K562 (cell line): ENCODE data around the gene RAB26. TPM values are rescaled to one million over a fixed set of nuclear protein-coding genes. Genes with fewer than 3 reads are reported as not detected.

Experiments
- BRD4 ChIP-seq: fragments of 200-600 bp; sonication (generic); IDR thresholded peaks from 2 replicates; pipeline ENCODE4 v1.6.1; 2017; ENCODE audit warnings: inconsistent platforms
- E2F5 ChIP-seq: sonication (generic); formaldehyde crosslinking; IDR thresholded peaks from 2 replicates; pipeline ENCODE4 v1.8.0; 2022; ENCODE audit warnings: mild to moderate bottlenecking, missing genetic modification reagents
- E2F6 ChIP-seq, 2 experiments: IDR thresholded peaks; 2 replicates each; pipeline ENCODE4 v1.6.1; 2011; ENCODE audit warnings: borderline replicate concordance in 1 of 2, control low read depth in 1 of 2, low read depth in 1 of 2, low read length in 1 of 2, mild to moderate bottlenecking in 1 of 2, mixed read lengths in 1 of 2, moderate library complexity in 1 of 2; ENCODE audit not compliant: insufficient read depth in 1 of 2, insufficient read length in 1 of 2, poor library complexity in 1 of 2, severe bottlenecking in 1 of 2; ENCODE audit errors: extremely low read depth in 1 of 2
- NCOR1 ChIP-seq: fragments of 450-650 bp; IDR thresholded peaks from 2 replicates; pipeline ENCODE4 v1.6.1; 2016; ENCODE audit warnings: mild to moderate bottlenecking, moderate library complexity
- NR2C1 ChIP-seq, 2 experiments: fragments of 450-650 bp; IDR thresholded peaks; 2 replicates each; pipeline ENCODE4 v1.6.1; 2017; ENCODE audit warnings: mild to moderate bottlenecking in 2 of 2, antibody characterized with exemption in 1 of 2, inconsistent platforms in 1 of 2, missing compliant biosample characterization in 1 of 2, missing genetic modification characterization in 1 of 2
- PHF21A ChIP-seq: fragments of 450-650 bp; IDR thresholded peaks from 2 replicates; pipeline ENCODE4 v1.6.1; 2017; ENCODE audit warnings: low read depth, borderline replicate concordance
- ZNF143 ChIP-seq: sonication (generic); formaldehyde crosslinking; IDR thresholded peaks from 2 replicates; pipeline ENCODE4 v1.9.0; 2022; ENCODE audit warnings: mild to moderate bottlenecking, missing genetic modification reagents
- ZNF3 ChIP-seq: fragments of 250-450 bp; sonication (Bioruptor Pico); IDR thresholded peaks from 2 replicates; pipeline ENCODE4 v1.5.0; 2021; ENCODE audit warnings: mild to moderate bottlenecking, moderate library complexity
- polyA plus RNA-seq, 8 experiments: library from polyadenylated mRNA; depleted of rRNA in 4 of 8; stranded (reverse) in 5 of 8; unstranded in 3 of 8; fragments of >200 nt; fragmentation: Nextera tagmentation in 2 of 8; fragmentation: Illumina TruSeq in 1 of 8; extraction: Ambion mirVana in 2 of 8; extraction: Trizol in 1 of 8; gene quantifications; 2 replicates each; pipeline versions ENCODE4 v1.2.1 to v1.2.3, GENCODE V29; 2011 to 2014; ENCODE audit warnings: inconsistent platforms in 1 of 8, missing spikeins in 1 of 8
- total RNA-seq, 7 experiments: library from RNA; depleted of rRNA in 6 of 7; stranded (reverse); fragments of >200 nt in 6 of 7; fragmentation: Illumina TruSeq in 2 of 7; extraction: Trizol in 2 of 7; gene quantifications; 2 replicates each; pipeline versions ENCODE4 v1.2.1 to v1.2.3, GENCODE V29; 2011 to 2021; ENCODE audit warnings: low replicate concordance in 1 of 7

RAB26 gene
- total and polyA plus RNA-seq, 9 of the 15 experiments (the other 6 are each of a cell fraction or from before 2014, with no cell fraction given) = 0.25 to 6.1 (median 2.1) TPM

DNA sequence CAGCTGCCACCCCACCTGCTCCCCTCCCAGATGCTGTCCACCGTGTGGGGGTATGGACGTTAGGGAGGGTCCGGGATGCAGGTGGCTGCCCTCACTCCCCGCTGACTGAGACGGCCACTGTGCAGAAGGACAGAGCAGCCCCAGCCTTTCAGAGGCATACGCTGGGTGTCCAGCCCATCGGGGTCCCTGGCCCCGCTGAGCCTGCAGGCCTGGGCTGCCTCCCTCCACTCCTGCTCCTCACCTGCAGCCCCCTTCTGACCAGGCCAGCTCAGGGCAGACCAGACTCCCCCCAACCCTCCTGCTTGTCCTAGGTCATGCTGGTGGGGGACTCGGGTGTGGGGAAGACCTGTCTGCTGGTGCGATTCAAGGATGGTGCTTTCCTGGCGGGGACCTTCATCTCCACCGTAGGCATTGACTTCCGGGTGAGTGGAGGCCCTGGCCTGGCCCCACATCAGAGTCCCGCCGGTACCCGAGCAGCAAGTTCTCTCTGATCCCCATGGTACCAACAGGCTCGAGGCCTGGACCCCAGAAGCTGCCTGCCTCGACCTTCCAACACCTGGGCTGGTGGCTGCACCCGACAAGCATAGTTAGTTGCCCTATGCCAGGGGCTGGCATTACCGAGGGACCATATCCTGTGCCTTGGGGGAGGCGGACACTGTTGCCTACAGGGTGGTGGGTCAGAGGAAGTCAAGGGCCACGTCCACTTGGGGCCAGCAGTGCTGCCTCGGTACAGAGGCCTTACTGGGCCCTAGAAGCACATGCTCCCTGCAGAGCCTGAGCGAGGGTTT lies 1.4 kb downstream of the RAB26 start (continued):
- no peak for TF ChIP-seq E2F5 (CRISPR knock-in tag)
- TF ChIP-seq BRD4 = no peak
- no peak for TF ChIP-seq E2F6 (IDR thresholded peaks at IDR 0.05; ENCODE audit: borderline replicate concordance in 1 of 2, extremely low read depth in 1 of 2, insufficient read depth in 1 of 2, insufficient read length in 1 of 2, low read depth in 1 of 2, low read length in 1 of 2, poor library complexity in 1 of 2, severe bottlenecking in 1 of 2)
- no peak for TF ChIP-seq PHF21A
- TF ChIP-seq NCOR1 = no peak
- TF ChIP-seq NR2C1 (IDR thresholded peaks at IDR 0.05) = peak; percentile 54; the same call in 1 of the 2 replicates
- no peak for TF ChIP-seq NR2C1 (tag; IDR thresholded peaks at IDR 0.05)
- TF ChIP-seq ZNF3 = no peak
- TF ChIP-seq ZNF143 = peak; percentile 22; the same call in 1 of the 2 replicates
